ENCODE measurements around the gene ZNF777. TPM values are rescaled to one million over a fixed set of nuclear protein-coding genes. Genes with fewer than 3 reads are reported as not detected.
A peak's percentile ranks its signal among the peaks of the same experiment; 100 is the strongest.
"Not testable (repeated sequence)": the region's sequence is repeated elsewhere in the genome, so short reads cannot be mapped to it uniquely, and the experiment has no call there.

ZNF777 gene
- total RNA-seq, 2 donors from 2014 or later = 6.0 to 8.4 TPM

GRCh38 chr7:149448961-149449360, 11.9 kb downstream of the ZNF777 start:
- H3K36me3 ChIP-seq = peaks cover 70% of the 10 kb centered on the region
- no peak overlapping the region for H3K27ac ChIP-seq
- TF ChIP-seq, protein P1, sequence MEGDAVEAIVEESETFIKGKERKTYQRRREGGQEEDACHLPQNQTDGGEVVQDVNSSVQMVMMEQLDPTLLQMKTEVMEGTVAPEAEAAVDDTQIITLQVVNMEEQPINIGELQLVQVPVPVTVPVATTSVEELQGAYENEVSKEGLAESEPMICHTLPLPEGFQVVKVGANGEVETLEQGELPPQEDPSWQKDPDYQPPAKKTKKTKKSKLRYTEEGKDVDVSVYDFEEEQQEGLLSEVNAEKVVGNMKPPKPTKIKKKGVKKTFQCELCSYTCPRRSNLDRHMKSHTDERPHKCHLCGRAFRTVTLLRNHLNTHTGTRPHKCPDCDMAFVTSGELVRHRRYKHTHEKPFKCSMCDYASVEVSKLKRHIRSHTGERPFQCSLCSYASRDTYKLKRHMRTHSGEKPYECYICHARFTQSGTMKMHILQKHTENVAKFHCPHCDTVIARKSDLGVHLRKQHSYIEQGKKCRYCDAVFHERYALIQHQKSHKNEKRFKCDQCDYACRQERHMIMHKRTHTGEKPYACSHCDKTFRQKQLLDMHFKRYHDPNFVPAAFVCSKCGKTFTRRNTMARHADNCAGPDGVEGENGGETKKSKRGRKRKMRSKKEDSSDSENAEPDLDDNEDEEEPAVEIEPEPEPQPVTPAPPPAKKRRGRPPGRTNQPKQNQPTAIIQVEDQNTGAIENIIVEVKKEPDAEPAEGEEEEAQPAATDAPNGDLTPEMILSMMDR (IDR thresholded peaks at IDR 0.05) = no peak
- DNase-seq (ENCODE audit: low spot score) = no peak
- H3K27me3 ChIP-seq = no peaks in the 10 kb centered on the region
- no peak overlapping the region for H3K4me3 ChIP-seq
- H3K9me3 ChIP-seq = no peaks in the 10 kb centered on the region
- H3K4me1 ChIP-seq = no peaks in the 10 kb centered on the region

GRCh38 chr7:149446026-149446425, 14.8 kb downstream of the ZNF777 start:
- H3K4me1 ChIP-seq, H3K9me3 ChIP-seq: not testable (repeated sequence)
- peaks cover 60% of the 10 kb centered on the region for H3K36me3 ChIP-seq

GRCh38 chr7:149444287-149444686, 16.6 kb downstream of the ZNF777 start:
- no peaks in the 10 kb centered on the region for H3K27me3 ChIP-seq
- H3K27ac ChIP-seq = no peak overlapping the region
- no peak overlapping the region for H3K4me3 ChIP-seq
- no peaks in the 10 kb centered on the region for H3K9me3 ChIP-seq
- no peaks in the 10 kb centered on the region for H3K4me1 ChIP-seq
- DNase-seq (ENCODE audit: low spot score) = peak; percentile 42
- H3K36me3 ChIP-seq = peaks cover 43% of the 10 kb centered on the region
- TF ChIP-seq, protein P1 (IDR thresholded peaks at IDR 0.05) = no peak

More at GRCh38 chr7:149446026-149446425, 14.8 kb downstream of the ZNF777 start:
- not testable (repeated sequence) for H3K4me3 ChIP-seq; DNase-seq (ENCODE audit: low spot score); H3K27me3 ChIP-seq; H3K27ac ChIP-seq

DNA sequence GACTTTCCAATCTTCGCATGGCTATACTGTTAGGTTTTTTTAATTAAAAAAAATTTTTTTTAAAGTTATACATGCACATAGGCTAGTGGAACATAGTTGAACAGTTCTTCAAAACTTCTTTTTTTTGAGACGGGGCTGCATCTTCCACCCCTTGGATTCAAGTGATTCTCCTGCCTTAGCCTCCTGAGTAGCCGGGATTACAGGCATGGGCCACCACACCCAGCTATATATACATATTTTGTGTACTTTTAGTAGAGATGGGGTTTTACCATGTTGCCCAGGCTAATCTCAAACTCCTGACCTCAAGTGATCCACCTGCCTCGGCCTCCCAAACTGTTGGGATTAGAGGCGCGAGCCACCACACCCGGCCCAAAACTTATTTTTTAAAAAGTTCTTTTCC, 17.3 kb downstream of the ZNF777 start:
- no peak overlapping the region for H3K27ac ChIP-seq
- no peaks in the 10 kb centered on the region for H3K4me1 ChIP-seq
- DNase-seq (ENCODE audit: low spot score) = no peak
- peaks cover 35% of the 10 kb centered on the region for H3K36me3 ChIP-seq
- no peak overlapping the region for H3K4me3 ChIP-seq
- no peaks in the 10 kb centered on the region for H3K27me3 ChIP-seq
- TF ChIP-seq, protein P1 (IDR thresholded peaks at IDR 0.05) = no peak
- no peaks in the 10 kb centered on the region for H3K9me3 ChIP-seq

GRCh38 chr7:149442924-149443323, 17.9 kb downstream of the ZNF777 start:
- TF ChIP-seq, protein P1 (IDR thresholded peaks at IDR 0.05) = no peak
- Histone ChIP-seq H3K9me3 (no peaks in the 10 kb centered on the region), H3K27ac (no peak overlapping the region), H3K4me1 (no peaks in the 10 kb centered on the region), H3K4me3 (no peak overlapping the region), H3K27me3 (no peaks in the 10 kb centered on the region), H3K36me3 (peaks cover 32% of the 10 kb centered on the region)
- no peak for DNase-seq (ENCODE audit: low spot score)

DNA sequence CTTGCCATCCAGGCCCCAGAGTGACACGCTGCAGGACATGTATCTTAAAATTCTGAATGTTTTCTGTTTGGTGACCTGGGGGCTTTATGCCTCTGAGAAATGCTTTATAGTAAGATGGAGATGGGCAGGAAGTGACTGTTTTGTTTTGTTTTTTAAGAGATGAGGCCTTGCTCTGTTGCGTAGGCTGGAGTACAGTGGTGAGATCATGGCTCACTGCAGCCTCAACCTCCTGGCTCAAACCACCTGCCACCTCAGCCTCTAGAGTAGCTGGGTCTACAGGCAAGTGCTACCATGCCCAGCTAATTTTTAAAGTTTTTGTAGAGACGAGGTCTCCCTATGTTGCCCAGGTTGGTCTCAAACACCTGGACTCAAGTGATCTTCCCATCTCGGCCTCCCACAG, 20.6 kb downstream of the ZNF777 start:
- Histone ChIP-seq H3K4me3 (no peak overlapping the region), H3K27ac (no peak overlapping the region), H3K27me3 (no peaks in the 10 kb centered on the region), H3K4me1 (no peaks in the 10 kb centered on the region), H3K36me3 (peaks cover 18% of the 10 kb centered on the region), H3K9me3 (no peaks in the 10 kb centered on the region)
- TF ChIP-seq, protein P1 (IDR thresholded peaks at IDR 0.05) = no peak
- DNase-seq (ENCODE audit: low spot score) = no peak

All from right atrium auricular region (tissue), 2 donors.